ENCODE results near the gene AJAP1.

The AJAP1 gene

GRCh38 chr1:4626560-4627319, 27.7 kb upstream of the AJAP1 start:
- Histone ChIP-seq H3K4me3 (replicated peaks; ENCODE audit: low read depth, low read length) (no peak overlapping the region), H3K27me3 (replicated peaks; ENCODE audit: control insufficient read depth, insufficient read depth, low read length) (no peaks in the 10 kb centered on the region), H3K36me3 (ENCODE audit: control insufficient read depth, insufficient read depth, low read length) (no peaks in the 10 kb centered on the region)
- no peak for DNase-seq (ENCODE audit: extremely low read depth, insufficient read length)
- no peak for TF ChIP-seq CTCF (IDR thresholded peaks at IDR 0.05; ENCODE audit: insufficient read depth, low read length, poor library complexity, severe bottlenecking)

DNA sequence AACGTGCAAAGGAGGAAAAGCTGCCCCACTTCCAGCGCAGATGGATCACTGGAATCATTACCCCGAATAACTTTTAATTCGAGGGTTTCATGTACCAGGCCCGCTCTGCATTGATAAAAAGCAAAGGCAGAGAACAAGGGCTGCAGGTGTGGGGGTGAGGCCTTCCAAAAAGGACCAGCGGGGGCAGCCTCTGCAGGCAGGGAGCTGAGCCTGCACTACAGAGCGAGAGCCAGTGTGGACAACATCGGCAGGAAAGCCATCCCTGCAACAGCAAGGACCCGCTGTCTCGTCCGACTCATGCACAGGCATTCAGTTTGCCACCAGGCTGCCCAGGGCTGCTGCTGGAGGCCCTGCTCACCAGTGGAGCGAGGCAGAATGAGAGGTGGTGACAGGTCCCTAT, 27.1 kb upstream of the AJAP1 start:
- TF ChIP-seq CTCF (IDR thresholded peaks at IDR 0.05; ENCODE audit: insufficient read depth, low read length, poor library complexity, severe bottlenecking): no peak
- DNase-seq (ENCODE audit: extremely low read depth, insufficient read length): no peak
- Histone ChIP-seq H3K36me3 (ENCODE audit: control insufficient read depth, insufficient read depth, low read length) (no peaks in the 10 kb centered on the region), H3K27me3 (replicated peaks; ENCODE audit: control insufficient read depth, insufficient read depth, low read length) (no peaks in the 10 kb centered on the region), H3K4me3 (replicated peaks; ENCODE audit: low read depth, low read length) (no peak overlapping the region)

DNA sequence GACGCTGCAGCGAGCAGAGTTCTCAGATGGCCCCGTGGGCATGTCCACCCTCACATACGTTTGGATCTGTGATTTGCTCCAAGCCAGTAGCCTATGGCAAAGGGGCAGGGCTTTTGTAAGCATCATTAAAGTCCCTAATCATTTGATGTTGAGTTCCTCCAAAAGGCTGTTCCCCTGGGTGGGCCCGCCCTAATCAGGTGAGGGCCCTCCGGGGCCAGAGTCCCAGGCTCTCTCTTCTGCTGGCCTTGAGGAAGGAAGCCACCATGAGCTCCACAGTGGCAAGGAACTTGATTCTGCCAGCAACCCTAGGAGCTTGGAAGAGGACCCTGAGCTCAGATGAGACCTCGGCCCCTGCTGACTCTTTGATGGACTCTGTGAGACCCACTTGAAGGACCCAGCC, 25.4 kb upstream of the AJAP1 start:
- Histone ChIP-seq H3K36me3 (ENCODE audit: control insufficient read depth, insufficient read depth, low read length) (no peaks in the 10 kb centered on the region), H3K27me3 (replicated peaks; ENCODE audit: control insufficient read depth, insufficient read depth, low read length) (no peaks in the 10 kb centered on the region), H3K4me3 (replicated peaks; ENCODE audit: low read depth, low read length) (no peak overlapping the region)
- no peak for DNase-seq (ENCODE audit: extremely low read depth, insufficient read length)
- TF ChIP-seq CTCF (IDR thresholded peaks at IDR 0.05; ENCODE audit: insufficient read depth, low read length, poor library complexity, severe bottlenecking): no peak

- no peaks in the 10 kb centered on the region for H3K36me3 ChIP-seq (ENCODE audit: control insufficient read depth, insufficient read depth, low read length)
- no peaks in the 10 kb centered on the region for H3K27me3 ChIP-seq (replicated peaks; ENCODE audit: control insufficient read depth, insufficient read depth, low read length)
- TF ChIP-seq CTCF (IDR thresholded peaks at IDR 0.05; ENCODE audit: insufficient read depth, low read length, poor library complexity, severe bottlenecking): no peak
- H3K4me3 ChIP-seq (replicated peaks; ENCODE audit: low read depth, low read length): no peak overlapping the region
- DNase-seq (ENCODE audit: extremely low read depth, insufficient read length): no peak
These were observed 23.8 kb upstream of the AJAP1 start for GRCh38 chr1:4630561-4630960.

GRCh38 chr1:4631321-4631720, 23.1 kb upstream of the AJAP1 start:
- H3K27me3 ChIP-seq (replicated peaks; ENCODE audit: control insufficient read depth, insufficient read depth, low read length): no peaks in the 10 kb centered on the region
- TF ChIP-seq CTCF (IDR thresholded peaks at IDR 0.05; ENCODE audit: insufficient read depth, low read length, poor library complexity, severe bottlenecking): no peak

GRCh38 chr1:4633346-4633745, 21.1 kb upstream of the AJAP1 start:
- no peak for TF ChIP-seq CTCF (IDR thresholded peaks at IDR 0.05; ENCODE audit: insufficient read depth, low read length, poor library complexity, severe bottlenecking)

More at GRCh38 chr1:4631321-4631720, 23.1 kb upstream of the AJAP1 start:
- Histone ChIP-seq H3K36me3 (ENCODE audit: control insufficient read depth, insufficient read depth, low read length) (no peaks in the 10 kb centered on the region), H3K4me3 (replicated peaks; ENCODE audit: low read depth, low read length) (no peak overlapping the region)
- no peak for DNase-seq (ENCODE audit: extremely low read depth, insufficient read length)

More at GRCh38 chr1:4633346-4633745, 21.1 kb upstream of the AJAP1 start:
- no peak for DNase-seq (ENCODE audit: extremely low read depth, insufficient read length)
- Histone ChIP-seq H3K4me3 (replicated peaks; ENCODE audit: low read depth, low read length) (no peak overlapping the region), H3K27me3 (replicated peaks; ENCODE audit: control insufficient read depth, insufficient read depth, low read length) (no peaks in the 10 kb centered on the region), H3K36me3 (ENCODE audit: control insufficient read depth, insufficient read depth, low read length) (no peaks in the 10 kb centered on the region)

Measured in GM06990 (cell line).